ENCODE data around the gene C11orf24.

GRCh38 chr11:68229601-68230000, 42.2 kb downstream of the C11orf24 start:
- TF ChIP-seq EP300 (IDR thresholded peaks at IDR 0.05) (no peak), CTCF (IDR thresholded peaks at IDR 0.05) (no peak), POLR2A (IDR thresholded peaks at IDR 0.05) (no peak)
